WTC11 (cell line): ENCODE results near the gene FOXP1.

Source experiments
- CREB1 ChIP-seq: sonication (generic); formaldehyde crosslinking; IDR thresholded peaks from 2 replicates; pipeline ENCODE4 v1.8.0; 2023; ENCODE audit warnings: mild to moderate bottlenecking, missing genetic modification reagents
- CTCF ChIP-seq: fragments of 200-600 bp; IDR thresholded peaks from 2 replicates; pipeline ENCODE4 v1.8.0; 2022; ENCODE audit warnings: antibody characterized with exemption
- KAT7 ChIP-seq: sonication (generic); formaldehyde crosslinking; IDR thresholded peaks from 2 replicates; pipeline ENCODE4 v1.8.1; 2023; ENCODE audit warnings: missing genetic modification reagents, mild to moderate bottlenecking, borderline replicate concordance

DNA sequence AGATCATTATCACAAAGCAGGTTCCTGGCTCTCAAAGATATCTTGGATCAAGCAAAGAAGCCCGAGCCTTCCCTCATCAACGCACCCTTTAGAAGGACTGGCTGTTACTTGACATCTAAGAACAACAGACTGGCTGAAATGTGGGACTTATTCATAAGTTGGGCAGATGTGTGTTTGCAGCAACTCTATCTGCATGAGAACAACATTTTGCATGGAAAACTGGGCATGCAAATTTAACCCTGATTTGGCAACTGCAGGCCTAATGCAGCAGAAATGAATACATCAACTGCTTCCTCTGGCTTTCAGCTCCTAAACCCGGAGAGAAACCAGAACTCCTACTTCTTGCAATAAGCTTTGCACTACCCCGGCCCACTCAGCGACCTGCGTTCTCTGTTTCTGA lies 35.0 kb upstream of the FOXP1 start:
- no peak for TF ChIP-seq KAT7
- no peak for TF ChIP-seq CTCF
- TF ChIP-seq CREB1 (CRISPR knock-in tag), result no peak
